ENCODE results near the gene EFCAB7.
"Not testable (repeated sequence)": the region's sequence is repeated elsewhere in the genome, so short reads cannot be mapped to it uniquely, and the experiment has no call there.

Gene EFCAB7

GRCh38 chr1:63569640-63570316 lies 46.5 kb downstream of the EFCAB7 start:
- no peak overlapping the region for H3K9ac ChIP-seq (ENCODE audit: low read depth, low read length)
- no peaks in the 10 kb centered on the region for H3K36me3 ChIP-seq (ENCODE audit: insufficient read depth, low read length)
- peaks cover 32% of the 10 kb centered on the region for H3K4me1 ChIP-seq (ENCODE audit: insufficient read depth, low read length)
- no peaks in the 10 kb centered on the region for H3K9me3 ChIP-seq (ENCODE audit: control insufficient read depth, insufficient read depth, low read length)

DNA sequence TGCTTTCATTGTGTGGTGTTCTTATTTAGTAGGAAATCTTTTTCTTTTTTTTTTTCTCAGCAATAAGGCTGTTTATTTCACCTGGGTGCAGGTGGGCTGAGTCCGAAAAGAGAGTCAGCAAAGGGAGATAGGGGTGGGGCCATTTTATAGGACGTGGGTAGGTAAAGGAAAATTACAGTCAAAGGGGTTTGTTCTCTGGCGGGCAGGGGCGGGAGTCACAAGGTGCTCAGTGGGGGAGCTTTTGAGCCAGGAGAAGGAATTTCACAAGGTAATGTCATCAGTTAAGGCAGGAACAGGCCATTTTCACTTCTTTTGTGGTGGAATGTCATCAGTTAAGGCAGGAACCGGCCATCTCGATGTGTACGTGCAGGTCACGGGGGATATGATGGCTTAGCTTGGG lies 49.4 kb downstream of the EFCAB7 start:
- H3K4me1 ChIP-seq (ENCODE audit: insufficient read depth, low read length), result peaks cover 37% of the 10 kb centered on the region
- H3K9me3 ChIP-seq (ENCODE audit: control insufficient read depth, insufficient read depth, low read length); H3K9ac ChIP-seq (ENCODE audit: low read depth, low read length); H3K36me3 ChIP-seq (ENCODE audit: insufficient read depth, low read length): not testable (repeated sequence)

DNA sequence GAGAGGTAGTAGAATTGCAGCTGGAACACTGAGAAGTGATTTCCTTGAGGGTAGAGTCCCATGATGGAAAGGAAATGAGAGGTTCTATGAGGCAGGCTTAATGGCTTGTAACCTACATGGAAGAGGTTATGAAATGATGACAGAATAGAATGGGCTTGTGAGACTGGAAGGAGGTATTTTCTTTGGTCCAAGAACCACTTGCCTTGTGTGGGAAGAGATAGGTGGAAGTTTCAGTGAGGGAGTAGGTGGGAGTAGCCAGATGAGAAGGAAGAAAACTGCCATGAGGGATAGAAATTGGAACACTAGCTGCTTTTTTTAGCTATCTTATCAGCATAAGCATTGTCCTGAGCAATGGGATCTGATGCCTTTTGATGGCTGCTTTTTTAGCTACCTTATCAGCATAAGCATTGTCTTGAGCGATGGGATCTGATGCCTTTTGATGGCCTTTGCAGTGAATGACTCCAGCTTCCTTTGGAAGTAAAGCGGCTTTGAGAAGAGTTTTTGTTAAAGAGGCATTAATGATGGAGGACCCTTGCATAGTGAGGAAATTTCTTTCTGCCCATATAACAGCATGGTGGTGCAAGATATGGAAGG lies 51.0 kb downstream of the EFCAB7 start:
- H3K36me3 ChIP-seq (ENCODE audit: insufficient read depth, low read length); H3K9me3 ChIP-seq (ENCODE audit: control insufficient read depth, insufficient read depth, low read length): not testable (repeated sequence)
- Histone ChIP-seq H3K9ac (ENCODE audit: low read depth, low read length) (peak overlapping the region; percentile 20; the same call in 1 of the 2 replicates), H3K4me1 (ENCODE audit: insufficient read depth, low read length) (peaks cover 35% of the 10 kb centered on the region)

DNA sequence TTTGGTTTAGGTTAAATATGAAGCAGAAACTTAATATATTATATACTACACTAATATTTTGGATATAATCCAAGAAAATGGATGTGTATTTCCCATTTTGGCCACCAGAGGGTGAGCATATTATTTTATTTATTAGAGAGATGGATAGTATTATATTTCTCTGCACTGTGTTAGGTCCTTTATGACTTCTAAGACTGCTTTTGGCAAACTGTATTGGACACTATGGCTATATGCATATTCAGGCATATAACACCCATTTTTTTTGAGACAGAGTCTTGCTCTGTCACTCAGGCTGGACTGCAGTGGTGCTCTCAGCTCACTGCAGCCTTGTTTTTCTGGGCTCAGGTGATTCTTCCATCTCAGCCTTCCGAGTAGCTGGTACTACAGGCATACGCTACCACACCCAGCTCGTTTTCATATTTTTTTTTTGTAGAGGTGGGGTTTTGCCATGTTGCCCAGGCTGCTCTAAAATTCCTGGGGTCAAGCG lies 52.1 kb downstream of the EFCAB7 start:
- H3K9me3 ChIP-seq (ENCODE audit: control insufficient read depth, insufficient read depth, low read length), result peaks cover 3% of the 10 kb centered on the region; the same call in 1 of the 2 replicates
- peaks cover 24% of the 10 kb centered on the region for H3K4me1 ChIP-seq (ENCODE audit: insufficient read depth, low read length)
- H3K36me3 ChIP-seq (ENCODE audit: insufficient read depth, low read length), result no peaks in the 10 kb centered on the region
- H3K9ac ChIP-seq (ENCODE audit: low read depth, low read length), result no peak overlapping the region

GRCh38 chr1:63586326-63586725 lies 63.0 kb downstream of the EFCAB7 start:
- not testable (repeated sequence) for H3K36me3 ChIP-seq (ENCODE audit: insufficient read depth, low read length); H3K9me3 ChIP-seq (ENCODE audit: control insufficient read depth, insufficient read depth, low read length); H3K9ac ChIP-seq (ENCODE audit: low read depth, low read length); H3K4me1 ChIP-seq (ENCODE audit: insufficient read depth, low read length)

GRCh38 chr1:63590166-63590560 lies 66.8 kb downstream of the EFCAB7 start:
- Histone ChIP-seq H3K9ac (ENCODE audit: low read depth, low read length) (no peak overlapping the region), H3K36me3 (ENCODE audit: insufficient read depth, low read length) (peaks cover under 1% of the 10 kb centered on the region; the same call in 1 of the 2 replicates), H3K9me3 (ENCODE audit: control insufficient read depth, insufficient read depth, low read length) (0 out of 2 replicates have a peak, but pooled peaks cover 4% of the 10 kb centered on the region), H3K4me1 (ENCODE audit: insufficient read depth, low read length) (no peaks in the 10 kb centered on the region)

DNA sequence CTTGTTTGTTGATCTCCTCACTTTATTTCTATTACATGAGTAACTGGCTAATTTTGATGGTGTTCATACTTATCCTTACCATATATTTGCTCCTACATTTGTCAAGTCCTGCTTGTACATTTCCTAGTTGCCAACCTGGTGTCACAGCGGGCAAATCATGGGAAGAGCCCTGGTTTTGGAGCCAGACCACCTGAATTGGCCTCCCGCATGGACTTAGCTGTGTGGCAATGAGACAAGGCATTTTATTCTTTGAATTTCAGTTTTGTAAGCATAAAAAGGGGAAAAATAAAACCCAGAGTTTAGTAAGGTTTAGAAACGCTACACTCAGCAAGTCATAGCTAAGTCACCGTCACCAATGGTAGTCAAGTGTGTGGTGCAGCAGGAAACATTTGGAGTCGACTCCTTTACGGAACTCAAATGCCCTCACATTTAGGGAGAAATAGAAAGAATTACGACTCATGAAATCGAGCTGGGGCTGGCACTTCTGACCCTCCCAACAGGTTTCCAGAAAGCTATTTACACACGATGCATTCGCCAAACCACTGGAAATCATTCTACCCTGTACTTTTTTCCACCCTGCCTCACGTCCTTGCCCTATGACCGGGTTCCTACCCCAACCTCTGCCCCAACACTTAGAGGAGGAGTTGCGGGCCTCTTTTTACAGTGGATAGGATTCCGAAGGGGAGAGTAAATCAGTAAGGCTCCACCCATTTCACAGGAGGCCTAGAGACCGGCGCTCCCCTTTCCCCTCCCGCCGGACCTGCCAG lies 69.4 kb downstream of the EFCAB7 start:
- no peaks in the 10 kb centered on the region for H3K9me3 ChIP-seq (ENCODE audit: control insufficient read depth, insufficient read depth, low read length)
- no peaks in the 10 kb centered on the region for H3K4me1 ChIP-seq (ENCODE audit: insufficient read depth, low read length)
- H3K9ac ChIP-seq (ENCODE audit: low read depth, low read length), result peak overlapping the region; percentile 99
- H3K36me3 ChIP-seq (ENCODE audit: insufficient read depth, low read length), result peaks cover 4% of the 10 kb centered on the region; the same call in 1 of the 2 replicates

- no peaks in the 10 kb centered on the region for H3K9me3 ChIP-seq (ENCODE audit: control insufficient read depth, insufficient read depth, low read length)
- H3K4me1 ChIP-seq (ENCODE audit: insufficient read depth, low read length), result no peaks in the 10 kb centered on the region
- H3K36me3 ChIP-seq (ENCODE audit: insufficient read depth, low read length), result peaks cover 4% of the 10 kb centered on the region; the same call in 1 of the 2 replicates
- H3K9ac ChIP-seq (ENCODE audit: low read depth, low read length), result peak within 1 kb of the TSS; percentile 99
Measured at GRCh38 chr1:63593303-63593885, 70.1 kb downstream of the EFCAB7 start, which contains the start of gene PGM1. PGM1 (plus strand) TSS chr1:63593411; CDS start chr1:63593489, 78 bp downstream.

GRCh38 chr1:63593886-63594605 lies 70.7 kb downstream of the EFCAB7 start:
- no peaks in the 10 kb centered on the region for H3K4me1 ChIP-seq (ENCODE audit: insufficient read depth, low read length)
- H3K36me3 ChIP-seq (ENCODE audit: insufficient read depth, low read length), result peaks cover 4% of the 10 kb centered on the region; the same call in 1 of the 2 replicates
- H3K9ac ChIP-seq (ENCODE audit: low read depth, low read length), result peak overlapping the region; percentile 99
- no peaks in the 10 kb centered on the region for H3K9me3 ChIP-seq (ENCODE audit: control insufficient read depth, insufficient read depth, low read length)

- Histone ChIP-seq H3K4me1 (ENCODE audit: insufficient read depth, low read length) (peaks cover 4% of the 10 kb centered on the region; the same call in 1 of the 2 replicates), H3K9me3 (ENCODE audit: control insufficient read depth, insufficient read depth, low read length) (no peaks in the 10 kb centered on the region), H3K9ac (ENCODE audit: low read depth, low read length) (no peak overlapping the region), H3K36me3 (ENCODE audit: insufficient read depth, low read length) (peaks cover 4% of the 10 kb centered on the region; the same call in 1 of the 2 replicates)
Measured at GRCh38 chr1:63595435-63595834, 72.1 kb downstream of the EFCAB7 start.

DNA sequence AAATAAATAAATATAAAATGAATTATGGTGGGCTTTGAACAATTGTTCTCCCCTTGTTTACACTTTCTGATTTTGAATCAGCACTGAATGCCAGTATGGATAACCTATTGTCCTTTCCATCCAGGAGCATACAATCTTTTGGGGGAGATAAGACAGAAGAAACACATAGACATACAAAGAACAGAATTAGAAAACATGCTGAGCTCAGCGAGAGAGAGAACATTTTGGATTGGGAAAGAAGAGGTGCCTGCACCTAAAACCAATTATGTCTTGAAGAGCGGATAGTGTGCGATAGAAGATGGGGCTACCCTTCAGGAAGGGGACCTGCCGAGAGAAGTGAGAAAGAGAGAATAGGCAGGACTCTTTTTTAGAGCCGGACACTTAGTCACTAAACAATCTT lies 76.5 kb downstream of the EFCAB7 start:
- Histone ChIP-seq H3K4me1 (ENCODE audit: insufficient read depth, low read length) (peaks cover 15% of the 10 kb centered on the region), H3K36me3 (ENCODE audit: insufficient read depth, low read length) (peaks cover 4% of the 10 kb centered on the region; the same call in 1 of the 2 replicates), H3K9me3 (ENCODE audit: control insufficient read depth, insufficient read depth, low read length) (no peaks in the 10 kb centered on the region), H3K9ac (ENCODE audit: low read depth, low read length) (no peak overlapping the region)

- Histone ChIP-seq H3K9me3 (ENCODE audit: control insufficient read depth, insufficient read depth, low read length) (no peaks in the 10 kb centered on the region), H3K4me1 (ENCODE audit: insufficient read depth, low read length) (peaks cover 15% of the 10 kb centered on the region), H3K36me3 (ENCODE audit: insufficient read depth, low read length) (peaks cover 3% of the 10 kb centered on the region; the same call in 1 of the 2 replicates), H3K9ac (ENCODE audit: low read depth, low read length) (no peak overlapping the region)
Measured at GRCh38 chr1:63600248-63600647, 76.9 kb downstream of the EFCAB7 start.

DNA sequence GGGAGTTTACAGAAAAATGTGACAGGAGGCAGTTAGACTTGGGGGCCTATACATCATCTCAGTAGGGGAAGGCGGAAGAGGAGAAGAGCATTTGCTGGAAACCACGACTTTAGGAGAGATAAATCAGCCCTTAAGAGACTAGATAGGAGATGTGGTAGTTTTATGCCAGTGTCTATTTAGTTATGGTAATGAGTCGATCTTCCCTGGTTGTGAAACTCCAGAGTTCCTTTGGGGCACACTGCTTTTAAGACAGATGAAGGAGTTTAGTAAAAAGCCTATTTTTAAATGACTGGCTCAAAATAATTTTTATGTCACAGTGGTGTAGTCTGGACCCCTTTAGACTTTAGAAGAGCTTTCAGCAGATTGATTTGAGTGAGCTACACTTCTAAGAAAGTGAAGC lies 77.7 kb downstream of the EFCAB7 start:
- Histone ChIP-seq H3K4me1 (ENCODE audit: insufficient read depth, low read length) (peaks cover 15% of the 10 kb centered on the region), H3K9me3 (ENCODE audit: control insufficient read depth, insufficient read depth, low read length) (no peaks in the 10 kb centered on the region), H3K9ac (ENCODE audit: low read depth, low read length) (no peak overlapping the region), H3K36me3 (ENCODE audit: insufficient read depth, low read length) (no peaks in the 10 kb centered on the region)

DNA sequence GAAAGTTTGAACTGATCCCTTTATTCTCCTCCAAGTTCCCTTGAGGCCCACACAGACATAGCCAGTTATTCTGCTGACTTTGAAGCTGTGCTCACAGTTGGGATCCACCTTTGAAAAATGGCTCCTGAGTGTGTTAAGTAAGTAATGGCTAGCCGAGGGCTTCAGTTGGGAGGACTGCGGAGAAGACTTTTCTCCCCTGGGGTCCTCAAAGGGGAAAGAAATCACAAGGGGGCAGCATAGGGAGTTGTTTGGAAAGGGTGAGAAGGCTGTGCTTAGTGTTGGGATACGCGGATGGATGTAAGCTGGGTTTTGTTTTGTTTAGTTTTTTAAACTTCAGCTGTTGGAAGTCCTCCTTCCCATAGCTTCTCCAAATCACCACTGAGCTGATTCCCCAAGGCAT lies 78.1 kb downstream of the EFCAB7 start:
- H3K4me1 ChIP-seq (ENCODE audit: insufficient read depth, low read length), result peaks cover 15% of the 10 kb centered on the region
- H3K9me3 ChIP-seq (ENCODE audit: control insufficient read depth, insufficient read depth, low read length), result no peaks in the 10 kb centered on the region
- H3K36me3 ChIP-seq (ENCODE audit: insufficient read depth, low read length), result no peaks in the 10 kb centered on the region
- no peak overlapping the region for H3K9ac ChIP-seq (ENCODE audit: low read depth, low read length)
